GM21528 (cell line): ENCODE data around the gene TMEM8B.
"Not testable (repeated sequence)": the region's sequence is repeated elsewhere in the genome, so short reads cannot be mapped to it uniquely, and the experiment has no call there.

Experiments used
- ATAC-seq: cut with Tn5 transposase; IDR thresholded peaks from one replicate; pipeline ENCODE4 v1.9.1; 2021; ENCODE audit warnings: mild to moderate bottlenecking, moderate library complexity; ENCODE audit not compliant: unreplicated experiment, low FRiP score

Gene TMEM8B

DNA sequence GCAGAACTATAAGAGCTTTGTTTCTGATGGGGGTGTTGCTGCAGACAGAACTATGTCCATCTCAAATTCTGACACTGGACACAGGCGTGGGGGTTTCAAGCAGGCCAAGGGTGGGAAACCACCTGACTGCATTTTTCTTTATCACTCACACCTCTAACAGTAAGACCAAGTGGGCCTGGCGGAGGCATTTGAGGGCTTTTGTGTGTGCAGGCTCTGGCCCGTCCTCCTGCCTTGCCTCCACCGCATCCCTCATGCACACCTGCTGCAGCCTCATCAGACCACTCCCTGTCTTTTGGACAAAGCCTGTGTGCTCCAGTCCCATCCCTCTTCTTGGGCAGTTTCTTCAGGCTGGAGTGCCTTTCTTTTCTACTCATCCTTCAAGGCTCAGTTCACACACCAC lies 33.3 kb downstream of the TMEM8B start:
- no peak for ATAC-seq

DNA sequence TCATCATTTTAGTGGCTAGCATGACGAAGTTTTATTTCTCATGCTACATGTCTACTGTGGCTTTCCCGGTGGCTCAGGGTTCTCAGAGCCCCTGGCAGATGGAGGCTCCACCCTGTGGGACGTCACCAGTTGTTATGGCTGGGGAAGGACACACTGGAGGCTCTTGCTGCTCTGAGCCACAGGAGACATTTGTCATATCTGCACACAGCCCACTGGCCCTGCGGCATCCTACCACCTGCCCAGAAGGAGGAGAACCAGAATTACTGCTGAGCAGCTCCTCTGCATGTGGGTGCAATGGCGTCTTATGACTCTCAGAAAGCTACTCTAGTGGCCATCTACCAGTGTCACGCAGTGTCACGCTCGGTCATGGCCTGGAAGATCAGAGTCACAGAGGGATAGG lies 34.6 kb downstream of the TMEM8B start:
- no peak for ATAC-seq

DNA sequence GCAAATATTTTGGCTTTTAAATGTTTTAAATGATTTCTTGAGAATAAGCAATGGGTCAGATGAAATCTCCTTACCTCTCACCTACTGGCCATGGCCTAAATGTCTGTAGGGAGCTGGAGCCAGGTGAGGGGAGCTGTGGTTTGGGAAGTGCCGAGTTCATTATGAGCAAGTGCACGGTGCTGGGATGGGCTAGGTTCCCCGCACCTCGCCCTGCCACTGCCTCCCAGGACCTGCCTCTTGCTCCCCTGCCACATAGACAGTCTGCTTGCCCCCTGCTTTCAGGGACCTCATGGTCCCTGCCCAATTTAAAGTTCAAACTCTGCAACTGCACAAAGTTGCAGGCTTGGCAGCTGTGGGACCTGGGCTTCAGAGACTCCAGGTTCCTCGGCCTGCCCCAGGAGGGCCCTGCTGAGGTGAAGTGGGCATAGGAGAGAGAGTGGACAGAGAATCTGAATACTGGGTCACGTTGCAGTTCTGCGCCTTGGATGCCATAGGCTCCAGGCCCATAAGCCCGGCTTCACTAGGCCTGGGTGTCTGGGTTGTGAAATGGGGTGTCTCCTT lies 35.7 kb downstream of the TMEM8B start:
- no peak for ATAC-seq

DNA sequence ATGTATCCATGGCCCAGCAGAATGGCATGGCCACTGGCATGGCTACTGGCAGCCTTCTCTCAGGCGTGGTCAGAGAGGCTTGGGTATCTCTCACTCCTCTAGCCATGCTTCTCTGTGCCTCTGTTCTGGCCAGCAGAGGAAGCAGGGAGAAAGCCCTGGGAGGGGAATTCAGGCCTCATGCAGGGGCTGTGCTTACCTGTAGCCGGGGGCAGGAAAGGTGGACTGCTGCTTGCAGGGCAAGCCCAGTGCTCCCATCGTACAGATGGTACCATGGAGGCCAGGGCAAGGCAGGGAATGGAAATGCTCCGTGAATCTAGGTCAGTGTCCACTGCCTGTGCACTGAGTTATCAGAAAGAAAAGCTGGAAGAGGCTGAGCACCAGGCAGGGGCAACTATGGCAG lies 38.5 kb downstream of the TMEM8B start:
- no peak for ATAC-seq

DNA sequence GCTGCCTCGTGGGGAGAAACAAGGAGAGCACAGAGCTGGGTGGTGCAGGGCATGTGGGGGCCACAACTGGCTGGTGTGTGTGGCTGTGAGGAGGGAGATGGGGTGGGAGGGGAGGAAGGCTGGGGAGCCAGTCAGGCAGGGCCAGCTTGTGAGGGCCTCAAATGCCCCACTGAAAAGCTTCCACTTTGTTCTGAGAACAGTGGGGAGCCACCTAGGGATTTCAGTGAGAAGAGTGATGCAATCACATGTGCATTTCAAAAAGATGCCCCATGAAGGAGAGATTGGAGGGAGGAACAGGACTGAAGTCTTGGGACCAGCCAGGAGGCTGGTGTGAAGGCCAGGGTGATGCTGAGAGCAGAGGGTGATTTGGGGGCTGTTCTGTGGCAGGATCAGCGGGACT lies 39.9 kb downstream of the TMEM8B start:
- no peak for ATAC-seq

DNA sequence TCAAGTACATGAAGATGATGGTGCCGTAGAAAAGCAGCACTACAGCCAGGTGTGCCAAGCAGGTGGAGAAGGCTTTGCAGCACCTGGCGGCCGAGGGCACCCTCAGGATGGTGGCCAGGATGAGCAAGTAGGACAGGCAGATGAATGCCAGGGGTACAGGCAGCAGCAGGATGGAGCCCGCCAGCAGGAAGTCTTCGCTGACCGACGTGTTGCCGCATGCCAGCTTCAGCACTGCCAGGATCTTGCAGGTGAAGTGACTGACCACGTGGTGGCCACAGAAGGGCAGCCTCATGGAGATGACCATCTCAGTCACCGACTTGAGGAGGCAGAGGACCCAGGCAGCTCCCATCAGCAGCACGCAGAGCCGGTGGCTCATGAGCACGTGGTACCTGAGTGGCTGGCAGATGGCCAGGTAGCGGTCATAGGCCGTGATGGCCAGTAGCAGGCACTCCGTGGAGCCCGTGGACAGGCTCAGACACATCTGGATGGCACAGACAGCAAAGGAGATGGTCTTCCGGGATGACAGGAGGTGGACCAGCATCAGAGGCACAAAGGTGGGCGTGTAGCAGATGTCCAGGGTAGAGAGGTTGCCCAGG lies 40.7 kb downstream of the TMEM8B start:
- no peak for ATAC-seq

DNA sequence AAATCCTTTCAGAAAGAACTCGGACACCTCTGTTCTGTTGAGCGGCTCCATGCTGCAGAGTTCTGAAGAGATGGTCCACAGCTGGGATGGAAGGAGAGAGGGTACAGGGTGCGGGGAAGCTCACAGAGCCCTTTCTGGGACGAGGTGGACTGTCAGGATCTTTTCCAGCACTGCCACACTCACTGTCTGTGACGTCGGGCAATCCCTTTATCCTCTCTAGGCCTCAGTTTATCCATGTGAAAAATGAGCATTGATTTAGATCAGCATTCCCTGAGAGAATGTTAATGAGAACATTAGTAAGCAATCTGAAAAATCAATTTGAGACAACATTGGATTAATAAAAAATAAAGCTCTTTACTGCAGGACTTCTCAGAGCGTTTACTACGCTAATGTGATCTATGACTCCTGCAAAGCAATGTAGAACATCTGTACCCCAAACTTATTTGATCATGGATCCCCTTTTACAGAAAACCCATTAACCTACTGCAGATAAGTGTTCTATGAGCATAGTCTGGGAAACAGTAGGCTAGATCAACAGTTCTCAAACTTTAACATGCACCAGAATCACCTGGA lies 41.4 kb downstream of the TMEM8B start, which contains the start of gene OR13J1:
Gene OR13J1 (minus strand): TSS at position 51 of the 573 bp plus-strand sequence. CDS start 0 bp downstream, at position 51.
- ATAC-seq = no peak

DNA sequence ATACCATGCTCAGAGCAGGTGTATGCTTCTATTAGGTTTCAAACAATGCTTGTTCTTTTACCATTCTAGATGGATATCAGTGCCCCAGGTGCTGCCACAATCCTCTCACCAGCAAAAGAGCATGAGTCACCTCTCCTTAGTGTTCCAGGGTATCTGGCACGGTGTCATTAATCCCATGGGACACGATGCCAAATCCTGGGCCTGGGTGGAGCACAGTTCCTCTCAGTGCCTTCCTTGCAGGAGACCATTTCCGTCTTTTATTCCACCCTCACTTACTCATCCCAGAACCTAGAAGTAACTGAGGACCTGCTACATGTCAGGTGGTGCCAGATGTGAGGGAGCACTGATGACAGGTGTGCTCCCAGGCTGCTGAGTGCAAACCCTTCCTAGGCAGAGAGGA lies 42.5 kb downstream of the TMEM8B start:
- no peak for ATAC-seq

DNA sequence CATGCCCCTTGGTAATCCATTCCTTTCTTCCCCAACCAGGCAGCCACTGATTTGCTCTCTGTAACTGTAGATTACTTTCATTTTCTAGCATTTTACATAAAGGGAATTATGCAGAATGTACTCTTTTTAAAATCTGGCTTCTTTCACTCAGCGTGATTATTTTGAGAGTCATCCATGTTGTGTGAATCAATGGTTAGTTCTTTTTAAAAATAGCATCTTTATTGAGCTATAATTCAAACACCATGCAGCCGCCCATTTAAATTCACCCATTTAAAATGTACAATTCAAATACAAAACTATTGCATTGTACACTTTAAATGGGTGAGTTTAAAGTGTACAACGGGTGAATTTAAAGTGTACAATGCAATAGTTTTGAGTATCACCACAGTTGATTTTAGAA lies 43.5 kb downstream of the TMEM8B start:
- no peak for ATAC-seq

DNA sequence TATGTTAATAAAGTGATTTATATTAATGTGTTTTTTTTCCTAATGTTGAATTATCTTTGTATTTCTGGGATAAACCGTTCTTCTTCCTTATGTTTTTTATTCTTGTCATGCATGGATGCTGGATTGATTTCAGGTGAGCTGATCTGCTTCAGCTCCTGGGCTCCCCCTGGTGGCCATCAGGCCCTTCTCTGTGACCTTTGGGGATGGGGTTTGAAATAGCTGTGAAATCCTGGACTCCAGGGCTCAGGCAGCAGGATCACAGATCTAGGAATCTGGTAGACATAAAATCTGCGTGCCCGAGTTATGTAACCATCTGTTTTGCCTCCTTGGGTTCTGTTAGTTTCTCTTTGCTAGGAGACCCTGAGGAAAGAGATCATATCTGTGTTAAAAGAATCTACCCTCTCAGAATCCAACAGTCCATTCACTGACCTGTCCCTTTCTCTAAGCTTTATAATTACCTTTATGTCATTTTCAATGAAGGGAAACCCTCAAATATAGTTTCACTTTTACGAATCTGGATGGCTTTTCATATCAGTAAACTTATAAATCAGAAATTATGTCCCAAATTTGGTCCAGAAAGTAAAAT lies 53.3 kb downstream of the TMEM8B start:
- no peak for ATAC-seq

DNA sequence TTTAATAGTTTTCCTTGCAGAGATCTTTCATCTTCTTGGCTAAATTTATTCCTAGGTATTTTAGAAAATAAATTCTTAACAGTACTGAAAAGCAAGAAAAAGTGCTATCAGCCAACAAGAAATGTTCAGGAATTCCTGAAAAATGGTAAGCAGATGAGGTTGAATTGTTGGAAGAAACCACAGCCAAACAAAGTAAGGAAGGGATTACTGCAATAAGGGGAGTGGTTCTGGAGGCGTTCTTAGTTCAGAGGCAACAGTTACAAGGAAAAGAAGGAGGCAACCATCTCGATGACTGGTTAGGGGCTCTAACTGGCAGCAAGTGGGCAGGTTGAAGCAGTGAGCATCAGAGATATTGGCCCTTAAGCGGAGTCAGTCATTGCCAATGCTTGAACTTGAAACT lies 54.0 kb downstream of the TMEM8B start:
- ATAC-seq = no peak

DNA sequence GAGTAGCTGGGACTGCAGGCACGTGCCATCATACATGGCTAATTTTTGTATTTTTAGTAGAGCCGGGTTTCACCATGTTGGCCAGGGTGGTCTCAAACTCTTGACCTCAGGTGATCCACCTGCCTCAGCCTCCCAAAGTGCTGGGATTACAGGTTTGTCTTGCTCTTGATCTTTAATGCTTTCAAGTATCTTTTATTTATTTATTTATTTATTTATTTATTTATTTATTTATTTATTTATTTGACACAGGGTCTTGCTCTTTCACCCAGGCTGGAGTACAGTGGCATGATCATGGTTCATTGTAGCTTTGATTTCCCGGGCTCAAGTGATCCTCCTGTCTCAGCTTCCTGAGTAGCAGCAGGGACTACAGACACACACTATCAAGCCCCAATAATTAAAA lies 55.9 kb downstream of the TMEM8B start:
- ATAC-seq = not testable (repeated sequence)

DNA sequence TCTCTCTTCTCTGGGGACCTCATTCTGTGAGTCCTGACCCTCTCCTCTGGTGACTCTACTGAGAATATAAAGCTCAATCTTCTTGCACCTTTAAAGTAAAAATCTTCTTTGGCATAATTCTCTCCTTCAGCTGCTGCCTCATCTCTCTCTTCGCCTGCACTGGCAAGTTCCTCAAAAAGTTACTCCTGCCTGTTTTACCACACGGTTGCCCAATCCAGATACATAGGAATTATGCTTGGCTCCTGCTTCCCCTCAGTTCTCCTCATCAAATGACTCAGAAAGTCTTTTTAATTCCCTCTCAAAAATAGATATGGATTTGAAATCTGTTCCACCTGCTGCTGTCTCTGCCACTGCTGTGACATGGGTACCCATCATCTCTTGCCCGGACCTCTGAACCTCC lies 62.6 kb downstream of the TMEM8B start:
- ATAC-seq = no peak

DNA sequence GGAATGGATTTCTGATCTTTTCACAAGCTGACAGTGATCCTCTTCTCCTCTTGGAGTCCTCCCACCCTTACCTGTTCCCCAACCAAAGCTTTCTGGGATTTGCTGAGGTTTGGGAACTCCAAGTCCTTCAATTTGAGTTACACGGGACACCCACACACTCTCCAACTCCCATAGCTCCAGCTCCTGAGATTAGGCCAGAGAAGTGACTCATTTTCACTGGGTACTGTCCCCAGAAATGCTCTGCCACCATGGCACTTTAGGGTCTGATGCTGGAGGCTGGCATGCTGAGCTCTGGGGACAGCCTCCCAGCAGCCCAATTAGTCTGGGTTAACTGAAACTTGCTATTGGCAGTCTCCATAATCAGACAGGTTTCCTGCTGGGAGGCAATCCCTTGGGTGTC lies 63.0 kb downstream of the TMEM8B start:
- no peak for ATAC-seq

DNA sequence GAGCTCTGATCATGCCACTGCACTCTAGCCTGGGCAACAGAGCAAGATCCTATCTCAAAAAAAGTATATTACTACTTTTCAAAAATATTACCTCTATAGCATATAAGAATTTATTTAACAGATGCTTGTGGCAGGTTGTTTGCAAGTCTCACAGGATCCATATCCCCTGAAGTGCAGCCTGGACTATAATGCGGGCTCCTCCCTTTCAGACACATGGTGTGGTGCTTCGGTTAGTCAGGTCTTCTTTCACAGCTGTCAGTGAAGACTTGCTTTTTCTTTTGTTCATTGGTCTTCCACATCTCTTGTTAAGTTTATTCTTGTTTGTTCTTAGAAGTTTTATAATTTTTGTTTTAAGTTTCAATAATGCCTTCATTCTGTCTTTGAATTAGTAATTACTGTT lies 67.5 kb downstream of the TMEM8B start:
- ATAC-seq = no peak

DNA sequence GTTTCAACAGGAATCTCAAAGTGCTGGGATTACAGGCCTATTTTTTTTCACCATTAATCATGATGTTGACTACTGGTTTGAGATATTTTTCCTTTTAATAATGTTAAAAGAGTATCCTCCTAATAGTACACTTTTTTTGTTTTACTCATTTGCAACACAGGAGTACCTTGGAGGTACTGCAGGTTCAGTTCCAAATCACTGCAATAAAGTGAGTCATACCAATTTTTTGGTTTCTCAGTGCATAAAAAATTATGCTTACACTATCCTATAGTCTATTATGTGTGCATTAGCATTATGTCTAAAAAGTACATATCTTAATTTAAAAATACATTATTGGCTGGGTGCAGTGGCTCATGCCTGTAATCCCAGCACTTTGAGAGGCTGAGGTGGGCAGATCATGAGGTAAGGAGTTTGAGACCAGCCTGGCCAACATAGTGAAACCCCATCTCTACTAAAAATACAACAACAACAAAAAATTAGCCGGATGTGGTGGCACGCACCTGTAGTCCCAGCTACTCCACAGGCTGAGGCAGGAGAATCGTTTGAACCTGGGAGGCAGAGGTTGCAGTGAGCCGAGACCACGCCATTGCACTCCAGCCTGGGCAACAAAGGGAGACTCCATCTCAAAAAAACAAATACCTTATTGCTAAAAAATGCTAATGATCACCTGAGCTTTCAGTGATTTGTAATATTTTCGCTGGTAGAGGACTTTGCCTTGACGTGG lies 68.5 kb downstream of the TMEM8B start:
- ATAC-seq = not testable (repeated sequence)

DNA sequence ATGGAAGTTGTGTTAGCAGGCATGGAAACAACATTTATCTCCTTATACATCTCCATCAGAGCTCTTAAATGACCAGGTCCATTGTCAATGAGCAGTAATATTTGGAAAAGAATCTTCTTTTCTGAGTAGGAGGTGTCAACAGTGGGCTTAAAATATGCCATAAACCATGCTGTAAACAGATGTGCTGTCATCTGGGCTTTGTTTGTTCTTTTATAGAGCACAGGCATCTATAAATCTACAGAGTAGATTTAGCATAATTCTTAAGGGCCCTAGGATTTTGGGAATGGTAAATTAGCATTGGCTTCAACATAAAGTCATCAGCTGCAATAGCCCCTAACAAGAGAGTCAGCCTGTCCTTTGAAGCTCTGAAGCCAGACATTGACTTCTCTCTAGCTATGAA lies 69.3 kb downstream of the TMEM8B start:
- no peak for ATAC-seq

DNA sequence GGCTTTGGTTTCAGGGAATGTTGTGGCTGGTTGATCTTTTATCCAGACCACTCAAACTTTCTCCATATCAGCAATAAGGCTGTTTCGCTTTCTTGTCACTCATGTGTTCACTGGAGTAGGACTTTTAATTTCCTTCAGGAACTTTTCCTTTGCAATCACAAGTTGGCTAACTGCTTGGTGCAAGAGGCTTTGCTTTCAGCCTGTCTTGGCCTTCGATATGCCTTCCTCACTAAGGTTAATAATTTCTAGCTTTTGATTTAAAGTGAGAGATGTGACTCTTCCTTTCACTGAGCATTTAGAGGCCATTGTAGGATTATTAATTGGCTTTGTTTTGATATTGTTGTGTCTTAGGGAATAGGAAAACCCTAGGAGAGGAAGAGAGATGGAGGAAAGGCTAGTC lies 70.0 kb downstream of the TMEM8B start:
- no peak for ATAC-seq

DNA sequence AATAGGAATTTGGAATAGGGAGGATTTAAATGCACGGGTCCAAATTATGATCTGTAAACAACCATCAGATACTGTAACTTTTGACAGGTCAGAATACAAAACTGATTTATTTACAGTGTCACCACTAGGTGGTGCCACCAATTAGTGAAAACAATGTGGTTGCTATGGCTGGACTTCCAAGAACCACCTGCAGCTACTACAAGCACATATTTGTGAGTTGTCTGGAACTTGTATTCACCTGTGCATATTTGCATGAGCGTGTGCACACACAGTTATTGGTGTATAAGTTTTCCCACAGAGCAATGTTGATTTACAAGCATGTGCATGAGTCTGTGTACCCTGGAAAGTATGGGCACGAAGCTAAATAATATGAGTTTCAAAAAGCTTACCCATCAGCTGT lies 74.0 kb downstream of the TMEM8B start:
- no peak for ATAC-seq

DNA sequence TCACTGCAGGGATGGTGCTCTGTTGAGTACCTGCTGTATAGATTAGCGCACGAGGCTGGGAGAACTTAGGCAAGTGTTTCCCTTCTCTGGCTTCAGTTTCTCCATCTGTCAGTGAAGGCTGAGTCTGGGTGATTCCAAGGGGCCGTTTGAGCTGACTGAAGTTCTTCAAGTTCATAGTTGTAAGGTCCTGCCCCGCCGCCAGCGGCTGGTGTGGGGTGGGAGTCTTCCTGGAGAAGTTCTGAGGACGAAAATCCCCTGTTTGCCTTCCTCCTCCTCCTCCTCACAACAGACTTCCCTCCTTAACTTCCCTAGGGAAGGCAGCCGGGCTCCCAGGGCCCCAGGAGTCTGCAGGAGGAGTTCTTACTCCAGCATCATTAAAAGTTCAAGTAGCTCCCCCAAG lies 75.3 kb downstream of the TMEM8B start:
- no peak for ATAC-seq

DNA sequence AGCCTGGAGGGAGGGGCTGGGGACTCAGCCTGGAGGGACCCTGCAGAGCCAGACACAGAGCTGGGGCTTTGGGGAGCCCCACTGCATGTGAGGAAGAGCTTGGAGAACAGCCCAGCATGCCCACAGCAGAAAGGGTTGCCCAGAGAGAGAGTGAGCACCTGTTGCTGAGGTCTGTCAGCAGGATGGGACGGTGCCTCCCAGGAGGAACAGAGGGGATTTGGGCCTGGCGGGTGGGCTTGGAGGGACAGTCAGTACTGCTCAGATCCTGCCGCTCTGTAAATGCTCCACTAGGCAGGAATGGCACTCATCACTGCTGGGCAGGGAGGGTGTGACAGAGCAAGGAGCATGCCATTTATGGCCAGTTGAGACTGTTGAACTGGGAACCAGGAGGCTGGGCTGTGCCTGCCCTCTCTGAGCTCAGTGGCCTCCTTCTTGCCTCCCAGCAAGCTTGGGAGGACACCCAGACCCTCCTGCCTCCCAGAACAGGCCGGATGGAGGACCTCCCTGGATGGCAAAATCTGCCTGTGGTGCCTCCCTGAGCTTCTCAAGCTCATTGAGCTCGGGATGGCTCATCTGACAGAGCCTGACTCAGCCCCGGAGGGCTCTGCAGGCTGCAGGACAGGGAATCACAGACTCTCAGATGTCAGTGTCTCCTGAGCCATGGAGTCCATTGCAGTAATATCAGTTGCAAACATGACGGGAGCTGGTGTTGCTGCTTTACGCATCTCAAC lies 76.2 kb downstream of the TMEM8B start:
- no peak for ATAC-seq
